HG03354 (cell line): Measurements from ENCODE around the gene NKTR.

ENCODE experiments used
- ATAC-seq: cut with Tn5 transposase; IDR thresholded peaks from one replicate; pipeline ENCODE4 v1.9.1; 2021; ENCODE audit warnings: mild to moderate bottlenecking; ENCODE audit not compliant: unreplicated experiment, poor library complexity, severe bottlenecking

NKTR gene

GRCh38 chr3:42640771-42641370 lies 40.4 kb downstream of the NKTR start:
- no peak for ATAC-seq

GRCh38 chr3:42647821-42648459 lies 47.5 kb downstream of the NKTR start:
- ATAC-seq, result no peak

GRCh38 chr3:42649006-42649405 lies 48.5 kb downstream of the NKTR start:
- ATAC-seq, result no peak

- ATAC-seq, result no peak
These were observed 49.3 kb downstream of the NKTR start for GRCh38 chr3:42649783-42650182.

- no peak for ATAC-seq
These were observed 51.0 kb downstream of the NKTR start for GRCh38 chr3:42651248-42652091.

DNA sequence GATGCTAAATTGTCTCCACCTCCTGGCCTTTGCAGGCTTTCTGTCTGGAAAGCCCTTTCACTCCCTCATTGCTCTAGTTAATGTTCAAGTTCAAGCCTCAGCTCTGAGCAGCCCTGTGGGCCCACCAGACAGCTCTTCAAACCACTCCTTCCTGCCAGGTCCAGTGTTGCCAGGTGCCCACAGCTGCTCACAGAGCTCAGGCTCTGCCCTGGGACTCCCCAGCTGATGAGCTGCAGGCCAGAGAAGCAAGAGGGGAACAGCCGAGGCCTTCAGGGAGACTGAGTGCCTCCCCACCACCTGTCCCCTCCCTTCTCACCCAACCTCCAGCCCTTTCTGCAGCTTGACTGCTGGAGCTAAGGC lies 51.7 kb downstream of the NKTR start:
- no peak for ATAC-seq

DNA sequence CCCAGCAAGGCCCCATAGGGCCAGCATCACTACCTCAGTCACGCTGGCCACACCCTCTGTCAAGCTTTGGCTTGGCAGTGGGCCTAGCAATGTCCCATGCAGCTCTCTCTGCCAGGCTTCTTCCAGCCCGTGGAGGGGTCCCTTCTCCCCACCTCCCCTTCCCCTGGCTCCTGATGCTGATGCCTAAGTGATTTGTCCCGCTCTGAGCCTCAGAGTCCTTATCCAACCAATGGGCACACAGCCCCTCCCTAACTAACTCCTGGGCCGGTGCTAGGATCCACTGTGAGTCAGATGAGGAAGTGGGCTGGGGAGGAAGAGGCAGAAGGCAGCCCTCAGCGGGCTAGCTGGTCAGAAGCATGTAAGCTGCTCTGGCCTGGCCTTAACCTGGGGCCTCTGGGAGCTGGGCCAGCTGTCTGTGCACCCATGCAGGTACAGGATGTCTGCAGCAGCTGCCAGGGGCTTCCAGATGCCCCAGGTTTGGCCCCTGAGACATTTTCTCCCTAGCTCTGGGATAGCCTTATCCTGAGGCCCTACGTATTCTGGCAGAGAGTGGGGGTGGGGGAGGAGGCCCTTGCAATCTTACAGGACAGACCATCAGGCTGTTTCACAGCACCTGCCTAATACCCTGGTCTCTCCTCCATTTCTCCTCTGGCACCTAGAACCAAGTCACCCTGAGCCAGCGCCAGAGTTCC lies 52.3 kb downstream of the NKTR start:
- peak; percentile 74 for ATAC-seq

GRCh38 chr3:42653303-42653559 lies 52.7 kb downstream of the NKTR start:
- ATAC-seq, result no peak

- ATAC-seq, result no peak
These were observed 53.3 kb downstream of the NKTR start, which contains the start of gene ZBTB47 for GRCh38 chr3:42653560-42654330. Gene ZBTB47, plus strand, starts transcription at chr3:42653697. Its CDS starts 4,659 bp downstream, at chr3:42658356.

DNA sequence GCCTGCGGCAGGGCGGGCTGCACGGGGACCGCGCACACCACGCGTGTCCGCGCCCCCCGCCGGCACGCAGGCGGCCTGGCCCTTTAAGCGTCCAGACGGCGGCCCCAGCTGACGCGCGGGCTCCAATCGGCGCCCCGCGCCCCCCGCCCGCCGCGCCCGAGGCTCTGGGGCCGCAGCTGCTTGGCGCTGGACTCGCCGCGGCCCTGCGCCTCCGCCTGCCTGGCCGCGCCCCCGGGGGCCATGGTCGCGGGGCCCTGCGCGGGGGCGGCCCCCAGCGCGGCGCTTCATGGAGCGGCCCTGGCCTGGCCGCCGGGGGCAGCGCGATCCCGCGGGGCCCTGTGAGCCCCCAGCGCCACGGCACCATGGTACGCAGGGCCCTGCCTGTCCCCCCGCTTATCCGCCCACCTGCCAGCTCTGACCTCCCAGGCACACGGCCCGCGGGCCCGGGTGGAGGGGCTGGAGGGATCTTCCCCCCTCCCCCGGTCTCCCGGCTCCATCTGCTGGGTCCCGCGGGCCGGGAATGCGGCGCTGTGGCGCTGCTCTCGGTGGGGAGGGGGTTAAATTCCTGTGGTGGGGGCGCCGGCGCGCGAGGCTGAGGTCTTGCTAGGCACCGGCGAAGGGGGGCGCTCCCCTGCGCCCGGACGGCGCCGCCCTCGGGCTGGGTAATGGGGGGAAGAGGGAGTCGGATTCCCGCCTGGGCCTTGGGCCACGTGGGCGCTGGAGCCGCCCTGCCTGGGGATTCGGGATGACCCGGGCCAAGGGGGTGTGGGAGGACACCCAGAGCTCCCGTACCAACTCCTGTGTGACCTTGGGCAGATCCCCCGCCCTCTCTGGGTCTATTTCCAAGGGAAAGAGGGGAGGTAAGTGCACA lies 54.1 kb downstream of the NKTR start:
- ATAC-seq, result peak; percentile 26

- no peak for ATAC-seq
These were observed 54.9 kb downstream of the NKTR start for GRCh38 chr3:42655331-42655888.

- ATAC-seq, result no peak
These were observed 55.6 kb downstream of the NKTR start for GRCh38 chr3:42655980-42656679.

- no peak for ATAC-seq
These were observed 56.5 kb downstream of the NKTR start for GRCh38 chr3:42656680-42657610.

GRCh38 chr3:42657675-42658074 lies 57.2 kb downstream of the NKTR start:
- ATAC-seq, result no peak

DNA sequence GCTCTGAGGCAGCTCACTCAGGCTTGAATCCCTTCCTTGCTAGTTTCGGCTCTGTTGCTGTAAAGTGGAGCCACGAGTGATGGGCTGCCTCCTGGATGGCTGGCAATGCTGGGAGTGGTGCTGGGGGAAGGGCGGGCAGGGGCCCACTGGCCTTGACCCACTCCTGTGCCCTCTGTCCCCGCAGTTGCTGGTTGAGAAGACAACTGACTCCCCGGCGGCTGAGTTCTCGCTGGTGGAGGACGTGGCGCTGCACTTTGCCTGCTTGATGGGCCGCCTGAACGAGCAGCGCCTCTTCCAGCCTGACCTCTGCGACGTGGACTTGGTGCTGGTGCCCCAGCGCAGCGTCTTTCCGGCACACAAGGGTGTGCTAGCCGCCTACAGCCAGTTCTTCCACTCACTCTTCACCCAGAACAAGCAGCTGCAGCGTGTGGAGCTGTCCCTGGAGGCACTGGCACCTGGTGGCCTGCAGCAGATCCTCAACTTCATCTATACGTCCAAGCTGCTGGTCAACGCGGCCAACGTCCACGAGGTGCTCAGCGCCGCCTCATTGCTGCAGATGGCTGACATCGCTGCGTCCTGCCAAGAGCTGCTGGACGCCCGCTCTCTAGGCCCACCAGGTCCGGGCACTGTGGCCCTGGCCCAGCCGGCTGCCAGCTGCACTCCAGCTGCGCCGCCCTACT lies 57.7 kb downstream of the NKTR start:
- ATAC-seq, result no peak

GRCh38 chr3:42658771-42659390 lies 58.4 kb downstream of the NKTR start:
- ATAC-seq, result no peak
